Measurements from ENCODE around the gene IDH1. TPM values are rescaled to one million over a fixed set of nuclear protein-coding genes. Genes with fewer than 3 reads are reported as not detected.

IDH1 gene
- total and polyA plus RNA-seq, 2 of the 4 experiments (the other 2 are of a cell fraction), result 53.5 to 77.1 TPM

- no peak for DNase-seq
- H3K36me3 ChIP-seq (ENCODE audit: control insufficient read depth, insufficient read depth, low read length), result no peaks in the 10 kb centered on the region
- no peak overlapping the region for H3K4me3 ChIP-seq (ENCODE audit: insufficient read depth, low read depth, low read length)
- H4K91ac ChIP-seq (ENCODE audit: insufficient read depth, low read depth, low read length), result no peak overlapping the region
- CTCF ChIA-PET, result interaction anchor here (1.0 kb wide), 1 partner anchor 14 kb away, joined by 3 read pairs; no protein-coding TSS in a partner anchor
- ATAC-seq (ENCODE audit: low read depth), result no peak
- H4K8ac ChIP-seq (ENCODE audit: low read depth in 2 of 2, low read length in 2 of 2), result no peak overlapping the region
- H2BK15ac ChIP-seq (ENCODE audit: low read depth, low read length), result no peak overlapping the region
- WGBS, 2 experiments (ENCODE audit: extremely low coverage in 2 of 2, insufficient read length in 1 of 2), result no CpG with 5 or more reads among the region's 5 CpGs
- POLR2A ChIA-PET (ENCODE audit: unreplicated experiment), result no interaction called here
- in situ Hi-C loops (cut with MboI; ENCODE audit: low sequenced_read_pairs) (no loop called here), dilution Hi-C loops (cut with HindIII; ENCODE audit: low sequenced_read_pairs, unreplicated experiment) (no loop called here), intact Hi-C loops (cut with micrococcal nuclease) (no loop called here)
- H3K14ac ChIP-seq (replicated peaks; ENCODE audit: low read depth, low read length), result no peak overlapping the region
- H3K79me1 ChIP-seq (ENCODE audit: low read depth in 1 of 2, low read length in 2 of 2), result no peaks in the 10 kb centered on the region
- H3K4me2 ChIP-seq (ENCODE audit: low read depth, low read length), result no peak overlapping the region
- H3K18ac ChIP-seq (ENCODE audit: low read depth, low read length), result no peak overlapping the region
- H3K27ac ChIP-seq (ENCODE audit: insufficient read depth, low read length), result no peak overlapping the region
- H3K4me1 ChIP-seq (ENCODE audit: control insufficient read depth, insufficient read depth, low read length), result no peaks in the 10 kb centered on the region
- no peak overlapping the region for H2BK5ac ChIP-seq (ENCODE audit: low read depth, low read length, poor library complexity, severe bottlenecking)
- no peaks in the 10 kb centered on the region for H3K9me3 ChIP-seq (ENCODE audit: control insufficient read depth, insufficient read depth, low read length)
- no peaks in the 10 kb centered on the region for H3K9me1 ChIP-seq (ENCODE audit: insufficient read depth, low read length)
- no peak overlapping the region for H3K23ac ChIP-seq (ENCODE audit: low read depth, low read length)
- no peak overlapping the region for H2AK9ac ChIP-seq (replicated peaks; ENCODE audit: low read depth, low read length, poor library complexity)
- no peak overlapping the region for H3K4ac ChIP-seq (ENCODE audit: low read depth, low read length)
- no TSS peak for BruUV-seq (replicated peaks)
- H2BK120ac ChIP-seq (ENCODE audit: low read depth, low read length), result no peak overlapping the region
- peaks cover 7% of the 10 kb centered on the region for H3K27me3 ChIP-seq (ENCODE audit: control insufficient read depth, insufficient read depth, low read length)
- no peak overlapping the region for H2AK5ac ChIP-seq (ENCODE audit: low read depth, low read length)
- no peak overlapping the region for H2AFZ ChIP-seq (replicated peaks; ENCODE audit: low read length, poor library complexity)
- H3K9ac ChIP-seq (ENCODE audit: low read depth, low read length), result no peak overlapping the region
- TF ChIP-seq USF2 (IDR thresholded peaks at IDR 0.05; ENCODE audit: low read depth, low read length), result no peak
- TF ChIP-seq MAFK (IDR thresholded peaks at IDR 0.05; ENCODE audit: low read depth, low read length), result no peak
- no peak for TF ChIP-seq MXI1 (IDR thresholded peaks at IDR 0.05; ENCODE audit: borderline replicate concordance, low read depth, low read length)
- TF ChIP-seq, protein P1, sequence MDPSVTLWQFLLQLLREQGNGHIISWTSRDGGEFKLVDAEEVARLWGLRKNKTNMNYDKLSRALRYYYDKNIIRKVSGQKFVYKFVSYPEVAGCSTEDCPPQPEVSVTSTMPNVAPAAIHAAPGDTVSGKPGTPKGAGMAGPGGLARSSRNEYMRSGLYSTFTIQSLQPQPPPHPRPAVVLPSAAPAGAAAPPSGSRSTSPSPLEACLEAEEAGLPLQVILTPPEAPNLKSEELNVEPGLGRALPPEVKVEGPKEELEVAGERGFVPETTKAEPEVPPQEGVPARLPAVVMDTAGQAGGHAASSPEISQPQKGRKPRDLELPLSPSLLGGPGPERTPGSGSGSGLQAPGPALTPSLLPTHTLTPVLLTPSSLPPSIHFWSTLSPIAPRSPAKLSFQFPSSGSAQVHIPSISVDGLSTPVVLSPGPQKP (IDR thresholded peaks at IDR 0.05; ENCODE audit: borderline replicate concordance, low read depth, low read length), result no peak
- no peak for TF ChIP-seq CEBPB (IDR thresholded peaks at IDR 0.05; ENCODE audit: low read depth, low read length)
- H4K5ac ChIP-seq (ENCODE audit: low read depth, low read length), result no peak overlapping the region
- H3K56ac ChIP-seq (ENCODE audit: extremely low read depth, insufficient read depth, low read length), result no peak overlapping the region
- no peak overlapping the region for H2BK20ac ChIP-seq (ENCODE audit: low read depth, low read length)
- H4K20me1 ChIP-seq (ENCODE audit: insufficient read depth, low read length), result no peaks in the 10 kb centered on the region
Measured at GRCh38 chr2:208189069-208189809, 65.6 kb downstream of the IDH1 start.

Data from IMR-90 (cell line).